ENCODE results near the gene FDXR. TPM values are rescaled to one million over a fixed set of nuclear protein-coding genes. Genes with fewer than 3 reads are reported as not detected.

Gene FDXR
- total RNA-seq (2.7 TPM), polyA plus RNA-seq (ENCODE audit: insufficient read depth in 1 of 8, insufficient read length in 8 of 8, low replicate concordance in 1 of 8) (1 to 10 TPM; 2.4 to 5.4 (median 3.0) TPM)
- long read RNA-seq, donor 1, partial matches to known transcripts = 0 of 1 reads
- long read RNA-seq, donor 1, other reads (novel, unspliced or antisense) = 0 of 1 reads
- long read RNA-seq, donor 2 = 0 reads
- long read RNA-seq, donor 3, partial matches to known transcripts = 0 of 2 reads
- long read RNA-seq, donor 3, other reads (novel, unspliced or antisense) = 0 of 2 reads
- long read RNA-seq, donor 4 = 0 reads
- long read RNA-seq, donor 5, partial matches to known transcripts = 0 of 1 reads
- long read RNA-seq, donor 5, other reads (novel, unspliced or antisense) = 0 of 1 reads
- long read RNA-seq, donor 6 = 0 reads
- long read RNA-seq, donor 7 = 0 reads
- long read RNA-seq, donor 8 = 0 reads
- long read RNA-seq, donor 9 = 0 reads
- long read RNA-seq, donor 10 = 0 reads
- long read RNA-seq, donor 11, partial matches to known transcripts = 0 of 4 reads
- long read RNA-seq, donor 11, other reads (novel, unspliced or antisense) = 0 of 4 reads

GRCh38 chr17:74872313-74873036 is at the start of gene FDXR:
Gene FDXR (minus strand): TSS chr17:74872994. CDS start chr17:74872944, 50 bp downstream.
- Histone ChIP-seq H3K4me3 (ENCODE audit: low read length) (peak within 1 kb of the TSS; percentile 87), H3K4me1 (ENCODE audit: control insufficient read depth, insufficient read depth, low read length) (peaks cover 13% of the 10 kb centered on the region), H3K27ac (ENCODE audit: low read length) (peak within 1 kb of the TSS; percentile 97), H3K27me3 (ENCODE audit: control insufficient read depth, insufficient read depth, low read length) (peaks cover 2% of the 10 kb centered on the region), H3K9me3 (replicated peaks; ENCODE audit: control insufficient read depth, low read depth, low read length) (no peaks in the 10 kb centered on the region), H3K36me3 (ENCODE audit: control insufficient read depth, insufficient read depth, low read length) (no peaks in the 10 kb centered on the region)
- 7% methylated on average over 36 of the region's 38 CpGs for WGBS (ENCODE audit: insufficient coverage)
- no peak for DNase-seq

GRCh38 chr17:74922172-74922571 is 49.4 kb upstream of the FDXR start:
- DNase-seq = no peak
- H3K9me3 ChIP-seq (replicated peaks; ENCODE audit: control insufficient read depth, low read depth, low read length) = no peaks in the 10 kb centered on the region
- H3K27ac ChIP-seq (ENCODE audit: low read length) = no peak overlapping the region
- H3K27me3 ChIP-seq (ENCODE audit: control insufficient read depth, insufficient read depth, low read length) = peaks cover 81% of the 10 kb centered on the region
- H3K36me3 ChIP-seq (ENCODE audit: control insufficient read depth, insufficient read depth, low read length) = no peaks in the 10 kb centered on the region
- peaks cover 22% of the 10 kb centered on the region for H3K4me1 ChIP-seq (ENCODE audit: control insufficient read depth, insufficient read depth, low read length)
- WGBS (ENCODE audit: insufficient coverage) = 45% methylated on average over 5 of the region's 6 CpGs
- no peak overlapping the region for H3K4me3 ChIP-seq (ENCODE audit: low read length)

DNA sequence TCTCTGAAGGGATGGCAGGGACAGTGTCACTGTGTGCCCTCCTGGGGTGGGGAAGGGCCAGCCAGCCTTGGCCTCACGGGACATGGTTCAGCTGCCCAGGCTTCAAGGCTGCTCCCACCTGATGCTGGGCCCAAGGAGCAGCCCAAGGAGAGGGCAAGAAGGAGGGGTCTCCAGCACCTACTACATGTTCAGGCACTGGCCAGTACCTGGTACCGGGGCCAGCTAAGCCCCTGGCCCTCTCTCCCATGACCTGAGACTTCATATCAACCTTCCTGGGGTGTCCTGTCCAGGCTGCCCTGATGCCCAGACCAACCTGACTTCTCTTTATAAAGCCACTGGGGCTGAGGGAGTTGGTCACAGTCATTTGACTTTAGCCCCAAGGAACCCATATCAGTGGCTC is 49.0 kb upstream of the FDXR start:
- WGBS (ENCODE audit: insufficient coverage) = 83% methylated on average over 1 of the region's 2 CpGs
- no peaks in the 10 kb centered on the region for H3K36me3 ChIP-seq (ENCODE audit: control insufficient read depth, insufficient read depth, low read length)
- H3K4me1 ChIP-seq (ENCODE audit: control insufficient read depth, insufficient read depth, low read length) = peaks cover 22% of the 10 kb centered on the region
- DNase-seq = no peak
- H3K4me3 ChIP-seq (ENCODE audit: low read length) = no peak overlapping the region
- H3K27me3 ChIP-seq (ENCODE audit: control insufficient read depth, insufficient read depth, low read length) = peaks cover 80% of the 10 kb centered on the region
- no peaks in the 10 kb centered on the region for H3K9me3 ChIP-seq (replicated peaks; ENCODE audit: control insufficient read depth, low read depth, low read length)
- H3K27ac ChIP-seq (ENCODE audit: low read length) = no peak overlapping the region

DNA sequence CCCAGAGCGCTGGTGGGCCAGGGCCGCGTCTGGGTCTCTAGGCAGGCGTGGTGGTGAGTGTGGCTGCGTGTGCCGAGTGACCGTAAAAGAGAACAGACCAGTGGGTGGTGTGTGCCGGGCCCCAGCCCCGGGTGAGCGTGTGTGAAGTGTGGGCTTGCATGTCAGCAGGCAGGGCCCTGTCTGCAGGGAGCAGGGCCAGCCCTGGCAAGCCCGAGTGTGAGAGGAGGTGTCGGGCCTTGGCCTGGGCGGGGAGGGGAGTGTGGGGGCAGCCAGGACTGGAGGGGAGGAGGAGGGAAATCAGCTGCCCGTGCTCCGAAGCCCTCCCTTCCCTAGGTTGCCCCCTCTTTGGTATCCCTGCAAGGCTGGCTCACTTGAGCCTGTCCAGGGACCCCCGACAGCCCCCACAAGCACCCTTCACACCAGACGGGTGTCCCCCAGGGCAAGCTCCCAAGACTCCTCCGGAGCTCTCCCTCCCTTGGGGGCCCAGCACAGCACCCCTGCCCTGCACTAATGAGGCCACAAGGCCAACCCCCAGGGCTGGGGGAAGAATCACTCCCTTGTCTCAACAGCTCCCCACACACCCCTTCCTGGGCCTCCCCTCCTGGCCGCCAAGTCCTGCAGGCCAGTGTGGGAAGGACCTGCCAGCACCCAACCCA is 48.4 kb upstream of the FDXR start:
- Histone ChIP-seq H3K36me3 (ENCODE audit: control insufficient read depth, insufficient read depth, low read length) (no peaks in the 10 kb centered on the region), H3K27ac (ENCODE audit: low read length) (no peak overlapping the region), H3K4me1 (ENCODE audit: control insufficient read depth, insufficient read depth, low read length) (peaks cover 22% of the 10 kb centered on the region), H3K27me3 (ENCODE audit: control insufficient read depth, insufficient read depth, low read length) (peaks cover 76% of the 10 kb centered on the region), H3K4me3 (ENCODE audit: low read length) (no peak overlapping the region), H3K9me3 (replicated peaks; ENCODE audit: control insufficient read depth, low read depth, low read length) (no peaks in the 10 kb centered on the region)
- WGBS (ENCODE audit: insufficient coverage) = 22% methylated on average over 13 of the region's 19 CpGs
- DNase-seq = no peak

DNA sequence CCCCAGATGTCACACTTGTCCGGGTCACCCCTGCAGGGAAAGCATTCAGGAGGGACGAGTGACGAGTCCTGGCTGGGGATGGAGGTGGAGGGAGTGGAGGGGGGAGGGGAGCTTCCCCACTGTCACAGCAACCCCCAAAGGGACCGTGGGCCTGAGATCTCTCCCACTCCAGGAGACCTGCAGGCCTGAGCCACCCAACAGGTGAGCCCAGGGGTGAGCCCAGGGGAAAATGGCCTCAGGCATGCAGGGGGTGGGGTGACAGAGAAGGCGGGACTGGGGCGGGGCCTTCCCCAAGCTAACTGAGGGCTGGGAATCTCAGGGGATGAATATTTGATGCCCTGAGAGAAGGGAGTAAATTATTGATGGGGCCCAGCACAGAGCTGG is 47.8 kb upstream of the FDXR start:
- peaks cover 71% of the 10 kb centered on the region for H3K27me3 ChIP-seq (ENCODE audit: control insufficient read depth, insufficient read depth, low read length)
- no peak for DNase-seq
- no peak overlapping the region for H3K27ac ChIP-seq (ENCODE audit: low read length)
- WGBS (ENCODE audit: insufficient coverage) = 34% methylated on average over 2 of the region's 6 CpGs
- peaks cover 22% of the 10 kb centered on the region for H3K4me1 ChIP-seq (ENCODE audit: control insufficient read depth, insufficient read depth, low read length)
- H3K9me3 ChIP-seq (replicated peaks; ENCODE audit: control insufficient read depth, low read depth, low read length) = no peaks in the 10 kb centered on the region
- no peak overlapping the region for H3K4me3 ChIP-seq (ENCODE audit: low read length)
- no peaks in the 10 kb centered on the region for H3K36me3 ChIP-seq (ENCODE audit: control insufficient read depth, insufficient read depth, low read length)

- Histone ChIP-seq H3K9me3 (replicated peaks; ENCODE audit: control insufficient read depth, low read depth, low read length) (no peaks in the 10 kb centered on the region), H3K27me3 (ENCODE audit: control insufficient read depth, insufficient read depth, low read length) (peaks cover 67% of the 10 kb centered on the region), H3K36me3 (ENCODE audit: control insufficient read depth, insufficient read depth, low read length) (no peaks in the 10 kb centered on the region), H3K27ac (ENCODE audit: low read length) (no peak overlapping the region), H3K4me3 (ENCODE audit: low read length) (no peak overlapping the region), H3K4me1 (ENCODE audit: control insufficient read depth, insufficient read depth, low read length) (peaks cover 22% of the 10 kb centered on the region)
- WGBS (ENCODE audit: insufficient coverage) = 80% methylated on average over 26 of the region's 27 CpGs
- DNase-seq = no peak
Measured at GRCh38 chr17:74920306-74920620, 47.5 kb upstream of the FDXR start.

DNA sequence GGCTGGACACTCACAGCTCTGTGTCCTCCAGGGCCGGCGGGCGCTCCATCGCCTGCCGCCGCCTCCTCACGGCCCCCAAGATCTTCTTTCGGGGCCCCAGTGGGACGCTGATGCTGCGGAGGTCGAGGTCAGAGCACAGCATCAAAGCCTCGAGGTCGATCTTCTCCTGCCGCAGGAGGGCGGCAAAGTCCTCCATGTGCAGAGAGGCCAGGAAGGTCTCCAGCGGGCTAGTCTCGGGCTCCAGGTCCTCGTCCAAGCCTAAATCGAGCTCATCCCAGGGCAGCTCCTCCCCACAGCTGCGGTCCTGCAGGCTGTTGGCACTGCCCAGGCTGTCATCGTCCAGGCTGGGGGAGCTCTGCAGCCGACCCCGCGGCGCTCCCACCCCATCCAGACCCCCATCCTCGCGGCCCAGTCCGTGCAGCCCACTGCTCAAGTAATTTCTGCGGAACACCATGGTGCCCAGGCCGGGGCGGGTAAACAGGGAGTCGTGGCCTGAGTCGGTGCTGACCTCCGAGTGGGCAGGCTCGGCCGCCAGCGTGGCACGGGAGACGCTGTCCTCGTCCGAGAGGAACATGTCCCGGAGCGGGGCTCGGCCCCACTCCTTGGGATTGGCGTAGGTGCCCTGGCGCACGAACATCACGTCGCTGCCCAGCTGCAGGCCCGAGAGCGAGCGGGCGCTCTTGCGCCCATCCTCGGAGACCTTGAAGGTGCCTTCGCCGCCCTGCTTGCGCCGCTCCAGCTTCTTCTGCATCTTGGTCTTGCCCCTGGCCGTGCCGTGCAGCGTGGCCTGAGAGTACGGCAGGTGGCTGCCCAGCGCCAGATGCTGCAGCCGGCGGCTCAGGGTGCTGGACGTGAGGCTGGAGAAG is 46.9 kb upstream of the FDXR start:
- DNase-seq = no peak
- 56% methylated on average over 65 of the region's 67 CpGs for WGBS (ENCODE audit: insufficient coverage)
- Histone ChIP-seq H3K4me1 (ENCODE audit: control insufficient read depth, insufficient read depth, low read length) (peaks cover 22% of the 10 kb centered on the region), H3K27me3 (ENCODE audit: control insufficient read depth, insufficient read depth, low read length) (peaks cover 65% of the 10 kb centered on the region), H3K4me3 (ENCODE audit: low read length) (no peak overlapping the region), H3K9me3 (replicated peaks; ENCODE audit: control insufficient read depth, low read depth, low read length) (no peaks in the 10 kb centered on the region), H3K36me3 (ENCODE audit: control insufficient read depth, insufficient read depth, low read length) (no peaks in the 10 kb centered on the region), H3K27ac (ENCODE audit: low read length) (no peak overlapping the region)

- DNase-seq = no peak
- Histone ChIP-seq H3K4me3 (ENCODE audit: low read length) (no peak overlapping the region), H3K36me3 (ENCODE audit: control insufficient read depth, insufficient read depth, low read length) (no peaks in the 10 kb centered on the region), H3K27ac (ENCODE audit: low read length) (no peak overlapping the region), H3K9me3 (replicated peaks; ENCODE audit: control insufficient read depth, low read depth, low read length) (no peaks in the 10 kb centered on the region), H3K27me3 (ENCODE audit: control insufficient read depth, insufficient read depth, low read length) (peaks cover 57% of the 10 kb centered on the region), H3K4me1 (ENCODE audit: control insufficient read depth, insufficient read depth, low read length) (peaks cover 19% of the 10 kb centered on the region)
- WGBS (ENCODE audit: insufficient coverage) = no CpG with 5 or more reads among the region's 5 CpGs
Measured at GRCh38 chr17:74918906-74919305, 46.1 kb upstream of the FDXR start.

DNA sequence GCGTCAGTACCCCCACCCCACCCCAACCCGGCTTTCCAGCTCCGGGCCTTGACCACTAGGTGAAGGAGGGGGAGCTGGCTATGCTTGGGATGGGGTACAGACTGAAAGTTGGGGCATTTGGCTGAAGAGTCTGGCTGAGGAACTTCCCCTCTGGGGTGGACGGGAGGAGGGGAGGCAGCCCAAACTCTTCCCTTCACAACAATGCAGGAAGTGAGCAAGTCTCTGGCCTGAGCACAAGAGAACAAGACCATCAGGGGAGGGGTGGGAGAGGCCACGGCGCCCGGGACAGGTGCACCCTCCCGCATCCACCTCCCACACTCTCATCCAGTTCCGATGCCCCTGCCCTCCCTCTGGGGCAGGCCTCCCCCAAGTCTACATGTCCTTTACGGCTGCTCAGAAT is 44.6 kb upstream of the FDXR start:
- DNase-seq = no peak
- WGBS (ENCODE audit: insufficient coverage) = 60% methylated on average over 2 of the region's 10 CpGs
- no peaks in the 10 kb centered on the region for H3K9me3 ChIP-seq (replicated peaks; ENCODE audit: control insufficient read depth, low read depth, low read length)
- no peak overlapping the region for H3K4me3 ChIP-seq (ENCODE audit: low read length)
- peaks cover 6% of the 10 kb centered on the region for H3K4me1 ChIP-seq (ENCODE audit: control insufficient read depth, insufficient read depth, low read length)
- peaks cover 42% of the 10 kb centered on the region for H3K27me3 ChIP-seq (ENCODE audit: control insufficient read depth, insufficient read depth, low read length)
- no peaks in the 10 kb centered on the region for H3K36me3 ChIP-seq (ENCODE audit: control insufficient read depth, insufficient read depth, low read length)
- H3K27ac ChIP-seq (ENCODE audit: low read length) = no peak overlapping the region
